Astrocyte (in vitro differentiated cells and primary cell): ENCODE results near the gene MOV10L1. TPM values are rescaled to one million over a fixed set of nuclear protein-coding genes. Genes with fewer than 3 reads are reported as not detected.
A peak's percentile ranks its signal among the peaks of the same experiment; 100 is the strongest.

Experiments
- DNase-seq: peaks from one replicate; pipeline ENCODE4 v3.0.0-alpha.2; 2010; ENCODE audit warnings: low read depth
- FAIRE-seq: peaks from 2 replicates; lab custom pipeline; 2011; peaks lifted over from hg19 to GRCh38; lab: Jason Lieb, UNC
- H2AFZ ChIP-seq: 2 replicates; pipeline ENCODE4 v1.6.0; 2012; ENCODE audit warnings: low read depth, low read length, inconsistent platforms
- H3K27ac ChIP-seq: 2 replicates; pipeline ENCODE4 v1.5.1; 2011; ENCODE audit warnings: low read depth, low read length, inconsistent platforms
- H3K27me3 ChIP-seq: 2 replicates; pipeline ENCODE4 v1.6.0; 2011; ENCODE audit warnings: low read length, inconsistent platforms; ENCODE audit not compliant: insufficient read depth
- H3K36me3 ChIP-seq: 2 replicates; pipeline ENCODE4 v1.5.1; 2011; ENCODE audit warnings: low read length, inconsistent platforms; ENCODE audit not compliant: insufficient read depth
- H3K4me1 ChIP-seq: 2 replicates; pipeline ENCODE4 v1.5.1; 2011; ENCODE audit warnings: low read length, inconsistent platforms; ENCODE audit not compliant: insufficient read depth
- H3K4me2 ChIP-seq: 2 replicates; pipeline ENCODE4 v1.6.0; 2012; ENCODE audit warnings: low read length, inconsistent platforms
- H3K4me3 ChIP-seq: 2 replicates; pipeline ENCODE4 v1.5.1; 2011; ENCODE audit warnings: low read depth, mild to moderate bottlenecking, low read length, inconsistent platforms; ENCODE audit not compliant: insufficient read depth
- H3K79me2 ChIP-seq: 2 replicates; pipeline ENCODE4 v1.6.0; 2012; ENCODE audit warnings: mild to moderate bottlenecking, low read length, inconsistent platforms; ENCODE audit not compliant: insufficient read depth
- H3K9ac ChIP-seq: 2 replicates; pipeline ENCODE4 v1.6.0; 2012; ENCODE audit warnings: mild to moderate bottlenecking, low read length, inconsistent platforms
- H3K9me3 ChIP-seq: 2 replicates; pipeline ENCODE4 v1.5.1; 2012; ENCODE audit warnings: low read depth, mild to moderate bottlenecking, low read length, inconsistent platforms; ENCODE audit not compliant: insufficient read depth
- H4K20me1 ChIP-seq: 2 replicates; pipeline ENCODE4 v1.6.0; 2012; ENCODE audit warnings: low read length, inconsistent platforms; ENCODE audit not compliant: insufficient read depth
- H3K27ac Mint-ChIP-seq: one replicate; pipeline ENCODE4 v1.8.0; 2021; ENCODE audit warnings: mild to moderate bottlenecking, mixed read lengths; ENCODE audit not compliant: unreplicated experiment
- H3K27me3 Mint-ChIP-seq: one replicate; pipeline ENCODE4 v1.8.0; 2021; ENCODE audit warnings: low read depth, mixed read lengths; ENCODE audit not compliant: unreplicated experiment
- H3K36me3 Mint-ChIP-seq: one replicate; pipeline ENCODE4 v1.8.0; 2021; ENCODE audit warnings: low read depth, mixed read lengths; ENCODE audit not compliant: unreplicated experiment
- H3K4me1 Mint-ChIP-seq: one replicate; pipeline ENCODE4 v1.8.0; 2021; ENCODE audit warnings: low read depth, mixed read lengths; ENCODE audit not compliant: unreplicated experiment
- H3K4me3 Mint-ChIP-seq: one replicate; pipeline ENCODE4 v1.8.0; 2021; ENCODE audit warnings: mild to moderate bottlenecking, moderate library complexity, mixed read lengths; ENCODE audit not compliant: unreplicated experiment
- H3K9me3 Mint-ChIP-seq: one replicate; pipeline ENCODE4 v1.8.0; 2021; ENCODE audit warnings: mild to moderate bottlenecking, mixed read lengths; ENCODE audit not compliant: unreplicated experiment
- CTCF ChIP-seq: IDR thresholded peaks from 2 replicates; pipeline ENCODE4 v1.5.1; 2011; ENCODE audit warnings: low read depth, mild to moderate bottlenecking, inconsistent platforms, low read length, moderate library complexity; ENCODE audit not compliant: insufficient read depth
- EZH2 ChIP-seq: IDR thresholded peaks from 2 replicates; pipeline ENCODE4 v1.6.1; 2012; ENCODE audit warnings: mild to moderate bottlenecking, low read length, inconsistent platforms; ENCODE audit not compliant: insufficient read depth
- total RNA-seq: library from RNA; stranded (reverse); gene quantifications from 2 replicates; pipeline ENCODE4 v1.2.1, GENCODE V29; 2021

MOV10L1 gene
- total RNA-seq, 1 donor from 2014 or later = 0.61 TPM

GRCh38 chr22:50189184-50189848 lies 99.5 kb downstream of the MOV10L1 start:
- no peak overlapping the region for H3K27ac Mint-ChIP-seq
- no peak overlapping the region for H3K4me3 Mint-ChIP-seq
- Histone ChIP-seq H3K4me1 (peaks cover 27% of the 10 kb centered on the region), H3K4me2 (no peak overlapping the region), H3K27me3 (no peaks in the 10 kb centered on the region), H3K4me3 (no peak overlapping the region), H4K20me1 (peaks cover 55% of the 10 kb centered on the region), H3K9me3 (no peaks in the 10 kb centered on the region), H3K79me2 (peaks cover 66% of the 10 kb centered on the region), H3K36me3 (no peaks in the 10 kb centered on the region), H3K9ac (no peak overlapping the region), H2AFZ (no peak overlapping the region), H3K27ac (no peak overlapping the region)
- no peak for TF ChIP-seq CTCF
- TF ChIP-seq EZH2 = no peak
- H3K9me3 Mint-ChIP-seq = no peaks in the 10 kb centered on the region
- H3K36me3 Mint-ChIP-seq = peaks cover 3% of the 10 kb centered on the region
- DNase-seq = no peak
- no peaks in the 10 kb centered on the region for H3K27me3 Mint-ChIP-seq
- no peak for FAIRE-seq
- H3K4me1 Mint-ChIP-seq = peaks cover 8% of the 10 kb centered on the region

- no peak overlapping the region for H3K9ac ChIP-seq
- H3K36me3 ChIP-seq = no peaks in the 10 kb centered on the region
- H3K36me3 Mint-ChIP-seq = peaks cover 3% of the 10 kb centered on the region
- peaks cover 60% of the 10 kb centered on the region for H4K20me1 ChIP-seq
- FAIRE-seq (no peak), DNase-seq (no peak)
- H3K4me1 ChIP-seq = peaks cover 27% of the 10 kb centered on the region
- no peaks in the 10 kb centered on the region for H3K27me3 Mint-ChIP-seq
- H3K27ac Mint-ChIP-seq = no peak overlapping the region
- TF ChIP-seq CTCF (no peak), EZH2 (no peak)
- H3K4me3 Mint-ChIP-seq = no peak overlapping the region
- no peak overlapping the region for H3K27ac ChIP-seq
- no peaks in the 10 kb centered on the region for H3K9me3 Mint-ChIP-seq
- H3K27me3 ChIP-seq = no peaks in the 10 kb centered on the region
- peak overlapping the region; percentile 69 for H3K4me2 ChIP-seq
- peaks cover 66% of the 10 kb centered on the region for H3K79me2 ChIP-seq
- no peak overlapping the region for H2AFZ ChIP-seq
- no peaks in the 10 kb centered on the region for H3K9me3 ChIP-seq
- H3K4me3 ChIP-seq = no peak overlapping the region
- peaks cover 8% of the 10 kb centered on the region for H3K4me1 Mint-ChIP-seq
Measured at GRCh38 chr22:50189849-50190181, 100.0 kb downstream of the MOV10L1 start.
